NCI-H1105 (cell line): ENCODE measurements around the gene TNFRSF13B.
"Not testable (repeated sequence)": the region's sequence is repeated elsewhere in the genome, so short reads cannot be mapped to it uniquely, and the experiment has no call there.

Source experiments
- DNase-seq: peaks from one replicate; lab custom pipeline; 2025; lab: John Stamatoyannopoulos, UW

TNFRSF13B gene

DNA sequence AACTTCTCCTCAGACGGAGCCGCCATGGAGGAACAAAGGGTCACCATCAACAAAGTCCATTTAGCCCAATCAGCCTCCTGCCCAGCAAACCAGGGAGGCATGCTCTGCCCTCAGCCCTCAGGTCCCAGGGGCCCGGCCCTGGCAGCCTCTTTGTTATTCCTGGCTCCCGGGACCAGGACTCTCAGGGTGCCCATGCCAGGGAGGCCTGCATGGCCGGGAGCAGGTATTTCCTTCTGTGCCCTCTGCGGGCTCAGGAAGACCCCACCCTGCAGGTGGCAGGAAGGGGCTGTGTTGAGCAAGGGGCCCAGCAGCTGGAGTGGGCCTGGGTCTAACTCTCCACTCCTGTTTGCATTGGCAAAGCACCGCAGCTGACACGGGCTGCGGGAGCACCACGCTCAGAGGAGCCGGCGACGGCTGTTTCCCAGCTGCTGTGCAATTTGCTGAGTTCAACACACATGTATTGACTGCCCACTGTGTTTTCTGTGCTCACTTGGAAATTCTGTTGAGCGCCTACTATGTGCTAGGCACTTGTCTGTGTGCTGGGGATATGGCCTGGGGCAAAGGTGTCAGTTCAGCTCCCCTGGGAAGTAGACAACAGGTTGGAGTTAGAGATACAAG lies 33.2 kb upstream of the TNFRSF13B start:
- DNase-seq: not testable (repeated sequence)

- no peak for DNase-seq
Measured at GRCh38 chr17:17004251-17004996, 32.5 kb upstream of the TNFRSF13B start.

GRCh38 chr17:17002731-17003715 lies 31.1 kb upstream of the TNFRSF13B start:
- DNase-seq: not testable (repeated sequence)

GRCh38 chr17:17001874-17002520 lies 30.1 kb upstream of the TNFRSF13B start:
- peak; percentile 74 for DNase-seq

DNA sequence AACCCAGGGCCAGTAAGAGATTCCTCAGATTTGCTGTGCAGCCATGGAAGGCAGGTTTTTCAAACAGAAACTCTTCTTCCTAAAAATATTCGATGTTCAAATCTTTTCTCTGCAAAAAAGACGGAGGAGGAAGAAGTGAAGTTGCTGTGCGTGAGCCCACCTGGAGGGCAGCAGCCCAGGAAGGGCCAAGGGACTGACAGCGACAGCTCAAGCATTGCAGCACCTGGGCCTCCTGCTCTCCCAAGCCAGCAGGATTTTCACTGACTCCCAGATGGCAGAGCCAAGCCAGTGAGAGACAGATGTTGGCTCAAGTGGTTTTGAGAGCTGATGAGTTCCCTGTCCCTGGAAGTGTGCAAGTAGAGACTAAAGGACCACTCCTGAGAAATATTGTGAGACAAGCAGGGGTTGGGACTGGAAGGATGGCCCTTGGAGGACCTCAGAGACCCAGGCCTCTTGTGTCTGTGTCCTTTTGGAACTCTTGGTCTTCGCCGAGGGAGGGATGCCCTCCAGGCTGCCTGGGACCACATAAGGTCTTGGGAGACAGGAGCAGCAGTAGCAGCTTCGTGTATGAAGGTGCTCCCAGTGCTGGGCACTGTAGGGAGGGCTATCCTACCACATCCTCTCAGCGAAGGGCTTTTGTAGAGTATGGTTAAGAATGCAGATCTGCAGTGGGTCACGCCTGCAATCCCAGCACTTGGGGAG lies 29.3 kb upstream of the TNFRSF13B start:
- DNase-seq: no peak

GRCh38 chr17:16999931-17000625 lies 28.2 kb upstream of the TNFRSF13B start:
- DNase-seq: no peak

- DNase-seq: no peak
Measured at GRCh38 chr17:16997514-16998429, 25.9 kb upstream of the TNFRSF13B start.

- not testable (repeated sequence) for DNase-seq
Measured at GRCh38 chr17:16996726-16997125, 24.8 kb upstream of the TNFRSF13B start.

- DNase-seq: no peak
Measured at GRCh38 chr17:16995930-16996329, 24.0 kb upstream of the TNFRSF13B start.

DNA sequence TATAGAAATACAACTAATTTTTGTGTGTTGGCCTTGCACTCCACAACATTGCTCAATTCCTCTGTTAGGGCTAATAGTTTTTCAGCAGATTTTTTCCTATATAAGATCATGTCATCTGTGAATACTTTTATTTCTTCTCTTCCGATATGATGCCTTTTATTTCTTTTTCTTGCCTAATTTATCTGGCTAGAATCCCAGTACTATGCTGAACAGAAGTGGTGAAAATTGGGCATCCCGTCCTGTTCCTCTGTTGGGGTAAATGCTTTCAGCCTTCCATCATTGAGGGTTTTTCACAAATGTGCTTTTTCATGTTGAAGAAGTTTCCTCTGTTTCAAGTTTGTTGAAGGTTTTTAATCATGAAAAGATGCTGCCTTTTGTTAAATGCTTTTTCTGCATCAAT lies 22.7 kb upstream of the TNFRSF13B start:
- no peak for DNase-seq

- DNase-seq: peak; percentile 70
Measured at GRCh38 chr17:16991349-16992009, 19.6 kb upstream of the TNFRSF13B start.

- no peak for DNase-seq
Measured at GRCh38 chr17:16989953-16990860, 18.3 kb upstream of the TNFRSF13B start.

GRCh38 chr17:16989230-16989952 lies 17.5 kb upstream of the TNFRSF13B start:
- no peak for DNase-seq

GRCh38 chr17:16988749-16989229 lies 16.9 kb upstream of the TNFRSF13B start:
- DNase-seq: no peak

- no peak for DNase-seq
Measured at GRCh38 chr17:16987830-16988601, 16.1 kb upstream of the TNFRSF13B start.
